ENCODE data around the gene STMN1.
A peak's percentile ranks its signal among the peaks of the same experiment; 100 is the strongest.

STMN1 gene

DNA sequence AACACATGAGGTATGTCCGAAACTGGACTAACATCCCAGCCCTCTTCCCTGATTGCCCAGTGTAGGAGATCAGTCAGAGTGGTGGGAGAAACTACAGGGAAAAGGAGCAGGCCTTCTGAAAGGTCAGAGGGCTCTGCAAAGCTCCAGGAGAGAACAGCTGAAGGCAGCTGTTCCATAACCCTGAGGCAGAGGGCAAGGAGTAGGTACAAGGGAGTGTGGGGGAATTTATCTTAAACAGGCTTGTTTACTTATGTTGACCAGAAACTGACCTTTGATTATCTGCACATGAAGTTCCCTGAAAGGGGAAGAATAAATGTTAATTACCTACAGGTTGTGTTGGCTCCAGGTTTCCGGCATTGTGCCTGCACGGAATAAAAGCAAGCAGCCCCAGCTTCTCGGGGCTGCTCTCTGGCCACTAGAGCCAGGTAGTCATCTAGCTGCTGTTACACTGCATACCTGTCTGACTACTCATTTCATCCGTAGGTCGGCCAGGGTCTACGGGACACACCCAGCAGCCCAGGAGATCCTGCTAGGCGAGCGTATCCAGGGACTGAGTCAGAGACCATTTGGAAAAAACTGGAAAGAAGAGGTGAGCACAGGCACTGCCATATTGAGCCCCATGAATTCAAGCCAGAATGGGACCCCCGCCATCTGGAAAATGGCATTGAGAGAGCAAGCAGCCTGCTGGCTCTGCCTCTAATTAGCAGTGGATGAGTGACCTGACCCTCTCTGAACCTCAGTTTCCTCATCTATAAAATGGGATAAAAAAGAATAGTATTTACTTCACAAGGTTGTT, 15.8 kb downstream of the STMN1 start:
- DNase-seq = no peak

DNA sequence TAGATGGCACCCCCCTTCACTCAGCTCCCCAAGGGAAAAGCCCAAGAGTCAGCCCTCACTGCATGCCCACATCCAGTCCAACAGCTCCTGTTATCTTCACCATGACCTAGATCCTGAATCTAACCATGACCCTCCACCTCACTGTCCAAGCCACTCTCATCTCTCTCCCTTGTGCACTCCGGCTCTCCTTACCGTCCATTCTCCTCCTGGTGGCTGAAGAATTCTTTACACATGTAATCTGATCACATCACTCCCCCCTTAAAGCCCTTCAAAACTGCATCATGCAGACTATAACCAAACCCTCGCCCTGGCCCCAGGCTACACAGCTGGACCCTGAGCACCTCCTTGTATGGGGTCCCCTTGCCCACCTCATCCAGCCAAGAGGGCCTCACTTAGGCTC, 16.7 kb downstream of the STMN1 start:
- DNase-seq = no peak

DNA sequence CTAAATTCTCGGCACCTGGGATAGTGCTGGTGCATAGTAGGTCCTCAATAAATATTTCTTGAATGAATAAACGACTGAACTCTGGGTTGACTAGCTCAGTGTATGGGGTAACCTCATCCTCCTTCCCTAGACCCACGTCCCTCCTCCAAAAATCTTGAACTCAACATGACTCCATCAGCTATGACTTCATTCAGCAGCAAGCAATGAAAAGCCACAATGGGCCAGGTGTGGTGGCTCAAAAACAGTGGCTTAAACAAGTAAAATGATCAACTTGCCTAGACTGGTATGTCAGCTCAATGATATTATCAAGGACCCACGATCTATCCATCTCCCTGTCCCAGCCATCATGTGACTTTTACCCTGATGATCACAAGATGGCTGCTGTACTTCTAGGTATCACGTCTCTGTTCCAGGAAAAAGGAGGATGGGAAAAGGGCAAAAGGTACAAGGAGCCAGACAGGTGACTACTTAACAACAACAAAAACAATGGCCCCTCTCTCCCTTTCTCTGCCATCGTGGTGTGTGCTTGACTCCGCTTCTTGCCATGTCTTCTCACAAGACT, 17.7 kb downstream of the STMN1 start:
- no peak for DNase-seq

GRCh38 chr1:25885602-25886001, 20.6 kb downstream of the STMN1 start:
- DNase-seq = no peak

- no peak for DNase-seq
Measured at GRCh38 chr1:25881266-25881665, 25.0 kb downstream of the STMN1 start.

- no peak for DNase-seq
Measured at GRCh38 chr1:25880518-25880917, 25.7 kb downstream of the STMN1 start.

DNA sequence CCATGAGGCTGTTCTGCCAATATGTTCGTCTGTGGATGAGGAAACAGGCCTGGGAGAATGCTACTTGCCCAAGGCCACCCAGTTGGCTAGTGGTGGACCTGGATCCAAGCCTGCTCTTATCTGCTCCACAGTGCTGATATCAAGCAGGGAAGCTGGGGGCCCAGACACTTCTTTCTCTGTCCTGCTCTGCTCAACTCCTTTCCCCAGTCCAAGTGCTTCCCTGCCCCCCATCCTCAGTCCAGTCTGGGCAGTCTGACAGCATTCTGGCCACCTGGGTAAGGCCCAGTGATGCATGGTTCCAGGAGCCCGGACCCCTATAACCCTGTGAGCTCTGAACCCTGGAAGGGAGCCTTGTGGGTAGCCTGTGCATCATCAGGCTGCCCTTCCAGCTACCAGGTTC, 26.5 kb downstream of the STMN1 start:
- DNase-seq = no peak

DNA sequence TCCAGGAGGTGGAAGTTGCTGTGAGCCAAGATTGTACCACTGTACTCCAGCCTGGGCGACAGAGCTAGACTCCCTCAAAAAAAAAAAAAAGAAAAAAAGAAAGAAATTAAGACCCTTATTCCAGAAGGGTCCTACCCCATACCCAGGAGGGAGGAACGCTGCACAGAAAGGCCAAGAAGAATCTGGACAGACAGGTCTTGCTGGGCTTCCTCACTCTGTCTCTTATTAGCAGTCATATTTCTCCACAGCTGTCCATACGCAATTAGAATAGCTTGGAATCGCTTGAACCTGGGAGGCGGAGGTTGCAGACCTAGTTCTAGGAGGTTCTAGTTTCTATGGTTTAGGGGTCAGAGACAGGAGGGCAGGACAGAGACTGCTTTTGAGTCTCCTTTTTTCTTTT, 27.5 kb downstream of the STMN1 start:
- no peak for DNase-seq

GRCh38 chr1:25877155-25877554, 29.1 kb downstream of the STMN1 start:
- no peak for DNase-seq

DNA sequence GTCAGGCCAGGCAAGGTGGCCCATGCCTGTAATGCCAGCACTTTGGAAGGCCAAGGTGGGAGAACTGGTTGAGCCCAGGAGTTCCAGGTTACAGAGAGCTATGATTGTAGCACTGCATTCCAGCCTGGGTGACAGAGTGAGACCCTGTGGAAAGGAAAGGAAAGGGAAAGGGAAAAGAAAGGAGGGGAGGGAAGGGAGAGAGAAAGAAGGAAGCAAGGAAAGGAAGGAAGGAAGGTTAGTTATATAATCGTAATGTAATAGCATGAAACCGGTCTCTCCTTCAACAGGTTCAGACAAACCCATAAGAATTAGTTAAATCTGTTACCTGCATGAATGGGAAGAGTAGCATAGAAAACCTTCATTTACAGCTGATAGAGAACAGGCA, 29.5 kb downstream of the STMN1 start:
- no peak for DNase-seq

DNA sequence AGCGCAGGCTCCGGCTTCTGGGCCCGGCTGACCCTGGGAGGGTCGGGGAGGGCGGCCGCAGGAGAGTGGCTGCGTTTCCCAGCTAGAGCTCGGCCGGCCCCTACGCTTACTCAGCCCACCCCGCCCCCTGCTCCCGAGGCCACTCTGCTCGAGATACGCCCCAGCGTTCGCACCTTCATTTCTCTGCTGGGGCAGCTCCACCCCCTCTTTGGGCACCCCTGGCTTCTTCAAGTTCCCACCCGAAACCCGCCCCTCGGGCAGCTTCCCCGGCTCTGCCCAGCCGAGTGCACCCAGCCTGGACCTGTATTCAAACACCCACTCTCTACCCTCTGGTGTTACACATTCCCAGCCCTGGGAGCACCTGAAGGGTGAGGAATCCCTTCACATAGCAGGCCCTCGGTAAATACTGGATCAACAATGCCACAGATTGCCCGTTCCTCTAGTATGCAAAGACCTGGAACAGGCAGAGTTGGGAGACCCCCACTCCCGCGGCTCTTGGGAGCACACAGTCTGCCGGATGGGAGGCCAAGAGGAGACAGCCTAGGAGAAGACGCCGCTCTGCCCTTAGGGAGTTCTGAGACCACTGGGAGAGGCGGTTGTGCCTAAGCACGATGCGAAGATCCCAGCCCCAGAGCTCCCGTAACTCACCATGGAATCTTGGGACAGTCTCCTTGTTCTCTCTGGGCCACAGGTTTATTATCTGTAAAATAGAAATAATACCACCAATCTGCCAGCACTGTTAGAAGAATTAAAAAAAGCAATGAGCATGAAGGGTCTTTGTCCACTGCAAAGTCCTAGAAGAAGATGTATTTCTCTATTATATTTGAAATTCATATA, 30.1 kb downstream of the STMN1 start:
- DNase-seq = peak; percentile 40

DNA sequence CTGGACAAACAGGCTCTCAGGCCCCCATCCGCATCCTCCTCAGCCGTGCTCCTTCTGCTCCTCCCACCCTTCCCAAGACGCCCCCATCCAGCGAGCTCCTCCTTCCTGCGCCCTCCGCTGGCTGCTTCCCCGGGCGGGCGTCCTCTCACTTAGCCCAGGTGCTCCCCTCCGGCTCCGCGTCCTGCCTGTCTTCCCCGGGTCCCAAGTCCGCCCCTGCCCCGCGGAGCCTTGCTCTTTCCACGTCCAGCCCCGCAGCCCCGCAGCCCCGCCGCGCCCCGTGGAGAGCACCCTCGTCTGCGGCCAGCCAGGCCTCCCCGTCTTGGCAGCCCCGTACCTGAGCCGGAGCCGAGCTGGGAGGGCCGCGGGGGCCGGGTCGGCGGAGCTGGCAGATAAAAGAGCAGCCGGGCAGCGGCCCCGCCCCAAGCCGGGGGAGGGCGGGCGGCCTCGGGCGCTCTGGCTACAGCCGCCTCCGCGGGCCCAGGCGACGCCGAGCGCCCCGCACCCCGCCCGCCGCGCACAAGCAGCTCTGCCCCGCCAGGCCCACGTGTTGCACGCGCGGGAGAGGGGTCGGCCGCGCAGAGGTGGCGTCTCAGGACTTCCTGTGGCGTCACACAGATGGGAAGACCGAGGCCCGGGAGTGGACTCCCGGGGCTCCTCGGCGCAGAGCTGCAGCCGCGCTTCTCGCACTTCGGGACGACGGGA, 30.9 kb downstream of the STMN1 start, which contains the start of gene PAQR7:
TSS of gene PAQR7 (minus strand) at position 555 of the 702 bp plus-strand sequence. CDS start 11,869 bp downstream, outside the sequence.
- DNase-seq = peak; percentile 67

- no peak for DNase-seq
Measured at GRCh38 chr1:25874635-25875153, 31.5 kb downstream of the STMN1 start.

- DNase-seq = no peak
Measured at GRCh38 chr1:25874209-25874608, 32.0 kb downstream of the STMN1 start.

- no peak for DNase-seq
Measured at GRCh38 chr1:25873120-25873519, 33.1 kb downstream of the STMN1 start.

GRCh38 chr1:25872713-25873112, 33.5 kb downstream of the STMN1 start:
- DNase-seq = no peak

DNA sequence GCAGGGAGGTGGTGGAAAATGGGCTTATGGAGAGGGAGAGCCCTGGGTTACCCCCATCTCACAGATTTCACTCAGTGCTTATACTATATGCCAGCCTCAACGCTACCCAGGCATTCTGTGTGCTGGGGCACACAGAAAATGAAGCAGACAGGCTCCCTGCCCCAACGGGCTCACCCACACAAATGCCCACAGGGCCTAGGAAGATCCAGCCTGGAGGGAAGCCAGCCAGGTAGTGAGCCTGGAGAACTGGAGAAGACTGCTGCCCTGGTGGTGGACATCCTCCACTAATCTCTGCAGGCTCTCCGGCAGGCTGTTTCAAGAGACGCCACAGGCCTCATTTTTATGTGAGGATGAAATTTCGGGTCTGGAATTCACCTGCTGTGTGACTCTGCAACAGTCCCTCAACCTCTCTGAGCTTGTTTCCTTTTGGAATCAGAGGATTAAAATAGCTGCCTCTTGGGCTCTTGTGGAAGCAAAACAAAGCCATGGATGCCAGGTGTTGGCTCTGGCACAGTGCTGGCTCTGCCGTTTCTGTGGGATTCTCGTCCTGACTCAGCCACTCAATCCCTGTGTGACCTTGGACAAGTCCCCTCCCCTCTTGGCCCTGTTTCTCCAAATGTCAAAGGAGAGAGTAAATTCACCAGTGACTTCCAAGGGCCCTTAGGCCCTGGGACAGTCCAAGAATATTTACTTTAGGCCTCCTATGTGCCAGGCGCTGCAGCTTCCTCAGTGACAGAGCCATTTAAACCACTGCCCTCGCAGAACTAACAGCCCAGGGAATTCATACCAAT, 34.3 kb downstream of the STMN1 start:
- no peak for DNase-seq

GRCh38 chr1:25871086-25871703, 35.0 kb downstream of the STMN1 start:
- DNase-seq = no peak

GRCh38 chr1:25870614-25871013, 35.6 kb downstream of the STMN1 start:
- DNase-seq = no peak

- DNase-seq = no peak
Measured at GRCh38 chr1:25869909-25870606, 36.2 kb downstream of the STMN1 start.
